Endometrium (tissue), 2 donors: ENCODE measurements around the gene SLC2A10.

Experiments
- FAIRE-seq: peaks from 2 replicates; lab custom pipeline; 2012; peaks lifted over from hg19 to GRCh38; lab: Jason Lieb, UNC
- donor health status: control.
- donor health status: control.

SLC2A10 gene

DNA sequence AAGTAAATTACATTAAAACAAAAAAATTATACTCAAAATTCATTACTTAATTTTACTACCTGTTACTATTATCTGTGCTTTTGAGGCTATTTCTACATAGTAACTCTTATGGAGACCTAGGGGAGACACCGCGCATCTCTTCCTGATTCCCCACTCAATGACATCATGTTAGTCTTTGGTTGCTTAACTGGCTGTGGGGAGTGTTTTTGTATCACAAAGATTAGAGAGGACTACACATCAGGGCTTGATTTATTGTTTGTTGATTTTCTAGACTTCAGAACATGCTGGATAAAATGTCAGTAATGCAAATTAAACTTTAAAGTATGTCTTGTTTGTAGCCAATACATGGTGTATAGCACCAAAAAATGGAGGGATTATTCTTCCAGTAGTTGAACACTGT lies 26.0 kb downstream of the SLC2A10 start:
- FAIRE-seq = no peak

DNA sequence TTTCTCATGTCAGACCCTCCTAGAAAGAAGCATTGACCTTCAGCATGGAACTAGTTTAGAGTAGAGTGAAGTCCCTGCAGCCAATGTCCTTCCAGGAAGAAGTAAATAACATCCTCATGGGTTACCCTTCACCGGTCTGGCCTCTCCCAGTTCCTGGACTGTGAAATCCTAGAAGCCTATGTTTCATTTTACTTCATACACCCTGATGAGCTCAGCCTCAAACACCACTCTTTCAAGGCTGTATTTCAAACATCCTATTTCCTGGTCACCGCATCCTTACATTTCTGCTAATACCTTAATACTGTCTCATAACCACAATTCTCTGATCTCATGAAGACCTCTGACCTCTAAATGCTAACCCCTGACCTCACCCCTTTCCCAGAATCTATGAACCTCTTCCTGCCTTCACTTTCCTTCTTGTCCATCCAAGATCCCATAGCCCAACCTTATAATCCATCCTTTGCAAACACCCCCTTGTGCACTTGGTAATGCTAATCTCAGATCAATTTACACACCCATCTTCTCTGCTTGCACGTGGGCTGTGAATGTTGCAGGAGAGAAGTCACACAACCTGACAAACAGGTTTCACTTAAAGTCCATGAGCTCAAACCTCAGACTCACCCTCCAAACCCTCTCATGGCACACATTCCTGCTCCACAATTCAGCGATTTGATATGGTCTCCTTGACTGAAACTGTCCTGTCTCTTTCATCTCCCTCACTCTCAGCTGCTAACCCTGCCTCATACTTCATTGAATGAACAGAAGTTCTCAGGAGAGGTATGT lies 30.2 kb downstream of the SLC2A10 start:
- no peak for FAIRE-seq

GRCh38 chr20:46740214-46740609 lies 30.8 kb downstream of the SLC2A10 start:
- FAIRE-seq = no peak

GRCh38 chr20:46741924-46742668 lies 32.6 kb downstream of the SLC2A10 start:
- FAIRE-seq = no peak

GRCh38 chr20:46742669-46743045 lies 33.2 kb downstream of the SLC2A10 start:
- no peak for FAIRE-seq

GRCh38 chr20:46743088-46743487 lies 33.6 kb downstream of the SLC2A10 start:
- no peak for FAIRE-seq

DNA sequence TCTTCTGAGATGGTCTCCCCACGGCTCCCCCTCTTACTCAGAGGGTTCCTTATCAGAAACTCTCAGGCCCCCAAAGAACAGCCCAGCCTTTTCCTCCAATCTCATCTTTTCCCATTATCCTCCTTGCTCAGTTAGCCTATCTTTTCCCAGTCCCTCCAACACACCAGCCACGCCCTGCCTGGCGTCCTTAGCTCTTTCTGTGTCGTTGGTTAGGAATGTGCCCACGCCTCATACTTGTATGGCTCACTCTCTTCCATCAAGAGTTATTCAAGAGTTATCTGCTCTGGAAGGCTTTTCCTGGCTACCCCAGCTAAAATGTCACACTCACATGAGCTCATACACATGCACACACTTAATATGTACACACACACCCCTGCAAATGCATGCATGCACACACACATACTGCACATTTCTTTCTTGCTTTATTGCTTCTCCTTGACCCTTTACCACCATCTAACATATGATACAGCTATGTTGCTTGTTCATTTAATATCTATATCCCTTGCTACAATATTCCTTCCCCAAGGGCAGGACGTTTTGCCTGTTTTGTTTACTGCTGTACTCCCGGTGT lies 37.6 kb downstream of the SLC2A10 start:
- no peak for FAIRE-seq

DNA sequence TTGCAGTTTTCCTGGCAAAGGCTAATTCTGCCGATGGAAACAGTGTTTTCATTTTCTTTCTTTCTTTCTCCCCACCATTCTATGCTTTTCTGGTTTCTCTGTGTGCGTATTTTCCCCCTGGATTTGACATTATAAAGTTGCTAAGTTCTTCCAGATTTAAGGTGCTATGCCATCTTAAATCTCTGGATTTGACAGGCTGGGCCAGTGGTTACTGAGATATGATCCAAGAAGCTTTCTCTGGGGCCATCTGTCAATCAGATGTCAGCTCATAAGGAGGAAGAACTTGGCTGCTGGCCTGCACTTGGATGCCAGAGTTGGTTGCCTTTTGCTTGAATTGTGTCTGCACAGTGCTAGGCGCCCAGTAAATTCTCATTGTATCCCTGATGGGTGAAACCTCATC lies 39.7 kb downstream of the SLC2A10 start:
- no peak for FAIRE-seq

GRCh38 chr20:46751856-46752255 lies 42.4 kb downstream of the SLC2A10 start:
- FAIRE-seq = no peak

DNA sequence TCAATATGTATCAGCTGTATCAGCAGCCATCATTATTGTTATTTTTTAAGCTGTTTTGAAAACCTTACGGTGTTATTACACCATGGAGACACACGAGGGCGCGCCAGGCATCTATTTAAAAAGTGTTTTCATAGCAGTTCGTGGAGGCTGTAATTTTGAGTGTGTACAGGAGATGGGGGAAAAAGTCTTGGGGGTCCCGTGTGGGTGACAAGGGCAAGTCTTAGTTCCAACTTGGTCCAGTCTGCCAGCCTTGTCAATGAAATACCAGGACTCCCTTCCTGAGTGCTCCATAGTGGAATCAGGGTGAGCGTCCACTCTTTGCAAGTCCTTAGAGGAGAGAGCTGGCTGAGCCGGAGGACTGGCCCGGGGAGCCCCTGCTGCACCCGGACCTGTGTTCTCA lies 43.3 kb downstream of the SLC2A10 start:
- no peak for FAIRE-seq

DNA sequence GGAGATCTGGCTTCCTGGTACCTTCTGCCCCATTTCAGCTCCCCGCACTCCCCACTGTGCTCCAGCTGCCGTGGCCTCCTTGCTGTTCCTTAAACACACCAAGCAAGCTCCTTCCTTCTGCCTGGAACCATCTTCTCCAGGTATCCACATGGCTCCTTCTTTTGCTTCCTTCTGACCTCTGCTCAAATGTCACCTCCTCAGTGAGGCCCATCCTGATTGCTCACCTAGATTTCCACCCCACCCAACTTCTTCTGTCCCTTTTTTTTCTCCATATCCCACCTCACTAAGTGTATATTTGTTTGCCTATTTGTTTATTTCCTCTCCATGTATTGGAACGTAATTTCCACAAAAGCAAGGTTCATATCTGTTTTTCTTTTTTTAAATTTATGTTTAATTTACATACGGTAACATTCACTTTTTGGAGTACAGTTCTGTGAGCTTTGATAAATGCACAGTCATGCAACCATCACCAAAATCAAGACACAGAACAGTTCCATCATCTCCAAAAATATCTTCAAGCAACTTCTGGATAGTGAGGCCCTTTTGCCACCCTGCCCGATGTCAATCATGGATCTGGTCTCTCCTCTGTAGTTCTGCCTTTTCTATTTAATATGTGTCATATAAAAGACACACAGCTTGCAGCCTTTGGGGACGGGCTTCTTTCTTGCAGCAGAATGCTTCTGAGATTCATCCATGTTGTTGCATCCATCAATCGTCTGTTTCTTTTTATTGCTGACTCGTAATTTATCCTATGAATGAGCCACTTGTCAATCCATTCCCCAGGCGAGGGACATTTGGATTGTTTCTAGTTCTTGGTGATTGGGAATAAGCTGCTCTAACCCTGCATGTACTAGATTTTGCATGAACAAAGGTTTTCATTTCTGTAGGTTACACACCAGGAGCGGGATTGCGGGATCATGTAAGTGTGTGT lies 46.3 kb downstream of the SLC2A10 start:
- FAIRE-seq = no peak

- FAIRE-seq = no peak
Measured at GRCh38 chr20:46756419-46756818, 47.0 kb downstream of the SLC2A10 start.

DNA sequence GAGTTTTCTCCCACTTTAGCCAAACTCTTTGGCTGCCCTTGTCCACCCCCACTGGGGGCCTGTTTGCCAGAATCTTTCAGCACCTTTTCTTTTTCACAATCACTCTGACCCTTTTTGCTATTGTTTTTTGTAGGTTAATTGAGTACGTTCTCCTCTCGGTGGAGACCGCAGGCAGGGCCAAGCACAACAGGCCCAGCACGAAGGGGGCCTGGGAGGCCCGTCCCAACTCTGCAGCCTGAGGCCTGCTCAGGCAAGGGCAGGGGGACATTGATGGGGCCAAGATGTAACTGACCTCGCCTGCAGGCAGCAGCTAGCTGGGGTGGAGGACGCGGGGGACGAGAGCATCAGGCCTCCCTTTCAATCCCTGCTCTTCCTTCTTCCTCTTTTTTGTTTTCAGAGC lies 47.7 kb downstream of the SLC2A10 start:
- no peak for FAIRE-seq

GRCh38 chr20:46757754-46758678 lies 48.6 kb downstream of the SLC2A10 start:
- peak; percentile 41 for FAIRE-seq

DNA sequence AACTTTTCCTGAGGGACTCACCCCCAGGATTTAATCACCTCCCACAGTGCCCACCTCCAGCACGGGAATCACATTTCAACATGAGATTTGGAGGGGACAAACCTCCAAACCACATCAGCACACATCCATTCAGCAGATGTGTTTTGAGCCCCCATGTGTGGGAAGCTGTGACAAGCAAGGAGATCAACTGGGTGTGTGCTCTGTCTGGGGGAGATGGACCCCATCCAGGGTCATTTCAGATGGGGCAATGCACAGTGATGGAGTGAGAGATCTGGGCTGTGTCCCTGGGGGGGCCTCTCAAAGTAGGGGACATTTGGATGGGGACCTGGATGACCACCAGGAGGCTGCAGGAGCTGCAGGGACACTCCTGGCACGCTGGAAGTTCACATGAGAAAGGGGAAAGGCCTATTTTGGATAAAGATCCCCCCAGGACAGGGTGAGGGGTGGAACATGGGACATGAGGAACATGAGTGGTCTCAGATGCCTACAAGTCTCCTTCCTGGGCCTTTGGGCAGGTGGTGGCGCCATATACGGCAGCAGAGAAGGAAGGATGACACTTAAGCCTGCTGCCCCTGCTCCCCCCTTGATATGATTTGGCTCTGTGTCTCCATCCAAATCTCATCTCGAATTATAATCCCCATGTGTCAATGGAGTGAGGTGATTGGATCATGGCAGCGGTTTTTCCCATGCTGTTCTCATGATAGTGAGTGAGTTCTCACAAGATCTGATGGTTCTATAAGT lies 49.6 kb downstream of the SLC2A10 start:
- no peak for FAIRE-seq

DNA sequence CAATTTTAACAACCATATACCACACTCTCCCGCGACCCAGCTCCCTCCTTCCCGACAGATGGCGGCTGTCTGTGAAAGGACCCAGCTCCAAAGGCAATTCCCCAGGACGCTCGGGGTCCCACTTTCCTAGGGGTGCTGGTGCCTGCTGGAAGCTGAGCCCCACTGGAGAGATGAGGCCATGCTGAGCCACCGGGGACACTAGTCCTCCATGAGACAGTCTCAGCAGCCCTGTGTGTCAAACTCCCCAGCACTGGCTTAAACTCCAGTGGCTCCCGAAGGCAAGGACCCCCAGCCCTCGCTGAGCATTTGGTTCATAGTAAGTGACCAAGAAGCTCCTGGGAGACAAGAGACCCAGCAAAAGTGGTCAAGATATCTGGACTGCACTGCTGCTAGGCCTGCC lies 52.1 kb downstream of the SLC2A10 start:
- FAIRE-seq = no peak

GRCh38 chr20:46764068-46764467 lies 54.6 kb downstream of the SLC2A10 start:
- FAIRE-seq = no peak

DNA sequence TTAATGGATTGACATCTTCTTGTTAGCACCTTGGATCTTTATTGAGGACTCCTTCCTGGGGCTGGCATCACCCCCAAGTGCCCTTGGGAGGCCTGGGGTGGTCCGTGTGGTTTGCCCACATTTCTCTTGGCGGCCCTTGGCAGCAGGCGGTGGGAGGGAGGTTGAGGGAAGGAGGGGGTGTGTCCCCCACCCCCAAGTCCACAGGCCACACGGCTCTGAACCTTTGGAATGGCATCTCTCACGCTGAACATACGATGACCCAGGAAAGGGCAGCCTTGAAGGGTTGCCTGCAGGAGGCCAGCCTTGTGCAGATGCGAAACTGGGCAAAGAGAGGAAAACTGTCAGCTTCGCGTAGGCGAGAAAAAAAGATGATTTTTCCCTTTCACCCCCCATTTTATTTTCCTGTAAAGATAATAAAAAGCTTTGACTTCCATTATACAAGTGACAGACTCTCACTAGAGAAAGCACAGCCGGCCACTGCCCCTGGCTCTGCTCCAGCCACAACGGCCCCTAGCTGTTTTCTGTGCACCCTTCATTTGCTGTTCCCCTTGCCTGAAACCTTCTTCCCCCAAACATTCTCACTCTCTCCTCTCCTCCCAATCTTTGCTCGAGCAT lies 56.2 kb downstream of the SLC2A10 start:
- FAIRE-seq = no peak

GRCh38 chr20:46767127-46767761 lies 57.8 kb downstream of the SLC2A10 start:
- FAIRE-seq = no peak
